Middle frontal gyrus (tissue), 1 donor: ENCODE measurements around the gene BHLHE23.
"Not testable (repeated sequence)": the region's sequence is repeated elsewhere in the genome, so short reads cannot be mapped to it uniquely, and the experiment has no call there.

Experiments used
- DNase-seq: peaks from one replicate; pipeline ENCODE4 v3.0.0-alpha.2; 2015; ENCODE audit warnings: low spot score; ENCODE audit errors: extremely low spot score

BHLHE23 gene

GRCh38 chr20:63043348-63044203 is 36.8 kb upstream of the BHLHE23 start:
- DNase-seq: no peak

- DNase-seq: no peak
These were observed 35.8 kb upstream of the BHLHE23 start for GRCh38 chr20:63042448-63043071.

GRCh38 chr20:63041776-63042175 is 35.0 kb upstream of the BHLHE23 start:
- DNase-seq: no peak

- no peak for DNase-seq
These were observed 31.0 kb upstream of the BHLHE23 start for GRCh38 chr20:63037669-63038268.

GRCh38 chr20:63036291-63036690 is 29.5 kb upstream of the BHLHE23 start:
- no peak for DNase-seq

- DNase-seq: no peak
These were observed 28.9 kb upstream of the BHLHE23 start for GRCh38 chr20:63035603-63036185.

GRCh38 chr20:63034710-63035602 is 28.2 kb upstream of the BHLHE23 start:
- not testable (repeated sequence) for DNase-seq

- no peak for DNase-seq
These were observed 27.3 kb upstream of the BHLHE23 start for GRCh38 chr20:63033794-63034709.

- DNase-seq: no peak
These were observed 26.4 kb upstream of the BHLHE23 start for GRCh38 chr20:63032861-63033793.

GRCh38 chr20:63032026-63032800 is 25.4 kb upstream of the BHLHE23 start:
- DNase-seq: no peak

- DNase-seq: no peak
These were observed 24.7 kb upstream of the BHLHE23 start for GRCh38 chr20:63031251-63032014.

- no peak for DNase-seq
These were observed 22.8 kb upstream of the BHLHE23 start for GRCh38 chr20:63029358-63030121.

- no peak for DNase-seq
These were observed 21.7 kb upstream of the BHLHE23 start for GRCh38 chr20:63028461-63028921.

GRCh38 chr20:63027922-63028389 is 21.2 kb upstream of the BHLHE23 start:
- DNase-seq: no peak

GRCh38 chr20:63027221-63027921 is 20.6 kb upstream of the BHLHE23 start:
- no peak for DNase-seq
